HG02763 (cell line): Measurements from ENCODE around the gene RBMS1.

Experiments
- ATAC-seq: cut with Tn5 transposase; IDR thresholded peaks from one replicate; pipeline ENCODE4 v1.9.1; 2021; ENCODE audit warnings: mild to moderate bottlenecking, moderate library complexity; ENCODE audit not compliant: unreplicated experiment

RBMS1 gene

DNA sequence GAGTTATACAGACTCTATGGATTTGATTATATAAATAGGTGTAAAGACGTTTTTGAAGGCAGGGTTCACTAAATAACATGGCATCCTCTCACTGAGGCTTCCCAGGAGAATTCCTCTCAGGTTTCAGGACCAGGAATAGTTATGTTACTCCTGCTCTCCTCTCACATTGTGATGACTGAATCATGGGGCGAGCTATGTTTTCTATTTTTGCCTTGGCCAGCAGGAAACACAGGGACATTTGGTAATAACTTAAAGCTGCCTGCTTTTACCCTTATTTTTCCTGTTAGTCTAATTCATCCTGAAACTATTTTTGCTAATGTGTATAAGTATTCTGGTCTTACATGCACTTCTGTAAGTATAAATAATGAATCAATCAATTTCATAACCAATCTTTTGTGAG lies 178.3 kb downstream of the RBMS1 start:
- ATAC-seq: no peak

DNA sequence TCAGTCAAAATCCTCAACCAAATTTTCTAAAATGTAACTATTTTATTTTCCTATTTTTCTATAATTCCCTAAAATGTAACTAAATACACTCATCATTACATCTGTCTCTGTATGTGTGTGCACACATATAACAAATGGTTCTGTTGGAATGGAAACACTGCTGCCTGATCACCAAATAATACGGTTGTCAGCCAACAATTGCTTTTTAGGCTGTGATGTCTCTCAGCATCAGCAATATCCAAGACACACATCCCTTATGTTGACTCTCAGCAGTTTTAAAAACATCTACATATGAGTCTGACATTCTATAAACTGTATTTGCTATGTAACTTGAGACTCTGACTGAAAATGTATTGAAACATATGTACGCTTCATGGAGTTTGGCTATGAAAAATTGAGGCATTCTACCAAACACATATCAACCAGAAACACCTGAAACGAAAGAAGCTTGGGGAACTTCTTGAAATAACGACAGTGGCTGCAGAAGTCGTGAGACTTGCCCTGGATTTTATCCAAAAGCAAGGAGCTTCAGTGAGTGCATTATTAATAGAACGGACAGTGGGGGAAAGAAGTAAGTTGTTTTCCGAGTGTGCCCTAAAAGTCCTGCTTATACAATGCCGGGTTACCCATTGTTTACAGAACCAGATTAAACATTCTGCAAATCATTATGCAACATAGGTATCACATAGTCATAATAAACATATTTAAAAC lies 183.3 kb downstream of the RBMS1 start:
- no peak for ATAC-seq

DNA sequence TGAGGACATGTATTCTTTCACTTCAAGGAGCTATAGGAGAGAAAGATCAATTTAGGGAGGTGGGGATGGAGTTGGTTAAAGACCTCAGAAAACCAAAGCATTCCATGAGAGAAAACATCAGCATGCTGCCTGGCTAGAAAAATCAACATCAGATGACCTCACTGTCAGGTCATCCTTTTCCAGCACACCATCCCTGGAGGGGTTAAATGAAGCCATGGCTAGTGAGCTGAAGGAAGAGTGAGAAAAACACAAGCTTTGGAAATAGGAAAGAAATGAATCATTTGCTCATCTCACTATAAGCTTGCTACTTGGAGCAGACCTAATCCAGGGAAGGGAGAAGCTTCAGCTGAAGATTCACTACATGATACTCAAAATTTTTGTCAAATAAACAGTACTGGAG lies 184.0 kb downstream of the RBMS1 start:
- no peak for ATAC-seq

GRCh38 chr2:160308915-160309314 lies 184.7 kb downstream of the RBMS1 start:
- ATAC-seq: no peak

- ATAC-seq: no peak
Observed at GRCh38 chr2:160308476-160308875, 185.1 kb downstream of the RBMS1 start.

GRCh38 chr2:160306985-160307384 lies 186.6 kb downstream of the RBMS1 start:
- ATAC-seq: no peak

- ATAC-seq: no peak
Observed at GRCh38 chr2:160305081-160305750, 188.4 kb downstream of the RBMS1 start.

DNA sequence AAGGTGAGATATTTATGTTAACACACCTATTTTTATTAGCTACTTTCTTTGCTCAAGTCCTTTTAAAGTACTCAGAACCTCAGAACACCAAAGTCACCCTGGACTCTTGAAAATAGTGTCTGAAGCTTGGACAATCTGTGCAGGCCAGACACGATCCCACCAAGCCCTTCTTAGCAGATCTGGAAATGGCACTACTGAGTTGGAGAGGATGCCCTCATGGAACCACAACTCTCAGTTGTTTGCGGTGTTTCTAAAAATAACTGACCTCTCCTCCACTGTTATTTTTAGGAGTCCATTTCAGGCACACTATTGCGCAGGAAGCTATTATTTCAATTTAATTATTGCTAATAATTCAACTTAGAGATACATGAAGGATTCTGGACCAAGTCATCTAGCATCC lies 190.1 kb downstream of the RBMS1 start:
- no peak for ATAC-seq

DNA sequence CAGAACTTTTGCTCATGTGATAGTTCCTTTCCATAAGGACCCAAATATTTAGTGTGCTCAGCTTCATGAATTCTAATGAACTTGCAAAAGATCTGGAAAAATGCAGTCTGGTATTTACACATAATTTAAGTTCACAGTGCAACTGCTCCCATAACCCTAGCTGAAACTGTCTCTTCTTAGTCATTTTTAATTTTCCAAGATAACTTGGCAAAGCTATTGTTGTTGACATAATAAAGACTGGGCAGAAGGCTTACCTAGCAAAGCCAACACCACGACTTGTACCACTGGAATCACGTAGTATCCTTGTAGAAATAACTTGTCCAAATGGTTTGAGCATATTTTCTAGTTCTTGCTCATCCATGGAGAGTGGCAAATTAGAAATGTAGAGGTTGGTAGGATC lies 190.5 kb downstream of the RBMS1 start:
- no peak for ATAC-seq

- ATAC-seq: no peak
Observed at GRCh38 chr2:160301420-160301819, 192.2 kb downstream of the RBMS1 start.

DNA sequence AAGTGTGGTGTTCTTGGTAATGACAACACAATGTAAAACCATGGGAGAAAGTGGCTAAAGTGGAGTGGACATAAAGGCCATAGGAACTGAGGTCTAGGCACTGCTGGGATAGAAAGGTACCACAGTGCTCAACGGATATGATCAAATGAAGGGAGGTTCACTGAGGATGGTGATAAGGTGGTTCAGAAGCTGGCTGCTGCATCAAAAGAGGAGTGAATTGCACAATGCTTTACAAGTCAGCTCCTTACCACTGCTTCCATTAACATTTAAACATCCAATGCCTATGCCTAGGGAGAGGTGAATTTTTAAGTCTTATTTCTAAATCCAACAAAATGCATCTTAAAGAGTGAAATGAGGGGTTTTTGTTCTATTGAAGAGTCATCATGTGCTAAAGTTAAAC lies 193.4 kb downstream of the RBMS1 start:
- ATAC-seq: no peak

- ATAC-seq: no peak
Observed at GRCh38 chr2:160299540-160299939, 194.1 kb downstream of the RBMS1 start.

GRCh38 chr2:160298960-160299359 lies 194.6 kb downstream of the RBMS1 start:
- ATAC-seq: no peak

DNA sequence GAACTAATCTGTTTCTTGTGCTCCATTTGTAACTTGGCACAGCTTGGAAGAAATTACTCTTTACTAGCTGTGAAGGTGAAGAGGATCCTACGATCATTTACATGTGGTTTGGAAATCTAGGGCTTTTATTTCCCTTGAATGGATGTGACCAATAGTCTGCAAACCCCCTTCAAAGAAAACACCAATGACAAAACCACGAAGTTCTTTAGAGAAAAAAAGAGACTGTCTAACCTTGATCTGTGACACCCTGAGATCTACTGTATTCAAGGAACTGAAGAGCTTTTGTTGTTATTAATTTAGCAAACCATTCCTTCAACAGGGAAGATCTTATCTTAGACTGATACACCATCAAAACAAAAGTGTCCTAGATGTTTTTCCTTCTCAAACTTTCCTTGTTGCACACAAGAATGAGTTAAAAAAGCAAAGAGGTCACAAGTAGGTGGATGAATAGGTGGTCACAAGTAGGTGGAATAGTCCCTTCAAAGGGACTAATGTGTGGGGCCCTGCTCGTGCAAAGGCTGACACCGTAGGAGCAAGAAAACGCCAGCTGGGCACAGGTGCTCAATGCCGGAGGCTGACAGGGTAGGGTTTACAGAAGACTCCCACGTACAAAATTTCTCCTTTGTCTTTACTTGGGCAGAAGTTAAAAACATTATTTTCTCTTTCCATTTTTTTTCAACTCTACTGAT lies 197.9 kb downstream of the RBMS1 start:
- ATAC-seq: no peak

GRCh38 chr2:160294889-160295288 lies 198.7 kb downstream of the RBMS1 start:
- no peak for ATAC-seq

DNA sequence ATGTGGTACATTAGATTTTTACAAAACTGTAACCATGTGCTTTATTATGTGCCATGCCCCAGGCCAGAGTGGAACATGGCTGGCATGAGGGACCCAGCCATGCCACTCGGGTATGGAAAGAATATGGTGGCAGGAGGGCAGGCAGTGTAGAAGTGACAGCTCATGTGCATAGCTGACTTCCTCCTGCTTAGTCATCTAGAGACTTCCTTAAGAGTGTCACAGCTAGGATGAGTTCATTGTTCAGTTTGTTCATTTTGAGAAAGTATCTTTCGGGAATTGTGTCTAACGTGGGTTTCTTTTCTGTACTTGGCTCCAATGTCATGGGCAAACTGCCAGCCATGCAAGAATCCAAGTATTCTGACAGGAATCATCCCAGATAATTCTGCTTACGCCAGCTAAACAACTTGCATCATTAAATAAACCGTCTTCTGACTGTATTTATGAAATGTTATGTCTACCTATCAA lies 199.2 kb downstream of the RBMS1 start:
- peak; percentile 74 for ATAC-seq

DNA sequence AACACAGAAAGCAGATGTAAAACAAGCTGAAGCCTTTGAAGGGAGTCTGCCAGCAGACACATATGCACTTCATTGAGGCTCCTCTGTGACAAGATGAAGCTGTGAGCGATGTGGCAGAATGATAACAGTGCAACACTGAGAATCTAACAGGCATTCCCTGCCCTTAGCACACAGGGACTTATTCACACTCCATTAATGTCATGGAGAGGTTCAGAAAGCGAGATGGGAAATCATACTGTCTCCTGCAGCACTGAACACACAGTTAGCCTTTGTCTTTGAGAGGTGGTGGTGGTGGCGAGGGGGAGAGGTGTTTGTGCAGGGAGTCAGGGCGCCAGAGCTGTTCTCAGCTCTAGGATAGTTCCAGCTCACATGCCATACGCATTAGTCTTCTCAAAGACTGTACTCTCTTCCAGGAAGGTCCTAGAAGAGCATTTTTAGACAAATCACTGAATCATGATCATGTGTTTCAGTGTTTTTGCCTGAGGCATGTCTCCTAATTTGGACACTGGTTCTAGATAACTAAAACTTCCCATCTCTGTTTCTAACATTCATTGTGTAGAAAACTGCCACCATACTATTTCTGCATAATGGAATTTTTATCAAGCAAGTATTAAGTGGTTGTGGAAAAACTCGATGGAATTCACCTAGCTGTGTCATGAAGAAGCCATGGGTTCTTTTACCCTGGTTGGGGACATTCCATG lies 200.1 kb downstream of the RBMS1 start:
- no peak for ATAC-seq

- ATAC-seq: no peak
Observed at GRCh38 chr2:160292225-160292624, 201.4 kb downstream of the RBMS1 start.

- no peak for ATAC-seq
Observed at GRCh38 chr2:160291382-160291781, 202.2 kb downstream of the RBMS1 start.

DNA sequence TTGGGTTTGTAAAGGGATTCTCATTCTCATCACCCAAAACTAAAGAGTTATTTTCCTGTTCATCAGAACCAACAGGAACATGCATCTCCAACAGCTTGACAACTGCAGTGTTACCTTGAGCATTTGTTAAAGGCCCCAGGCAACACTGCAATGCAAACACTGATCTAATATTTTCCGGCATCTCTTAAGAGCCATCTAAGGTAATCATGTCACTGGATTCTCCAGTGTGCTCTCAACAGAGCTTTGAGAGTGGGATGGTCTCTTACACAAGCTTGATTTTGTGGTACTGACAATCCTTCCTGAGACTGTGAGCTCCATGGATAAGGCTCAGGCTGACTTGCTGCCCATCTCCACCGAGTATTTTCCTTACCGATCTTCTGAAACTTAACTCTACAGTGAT lies 203.0 kb downstream of the RBMS1 start:
- ATAC-seq: no peak

DNA sequence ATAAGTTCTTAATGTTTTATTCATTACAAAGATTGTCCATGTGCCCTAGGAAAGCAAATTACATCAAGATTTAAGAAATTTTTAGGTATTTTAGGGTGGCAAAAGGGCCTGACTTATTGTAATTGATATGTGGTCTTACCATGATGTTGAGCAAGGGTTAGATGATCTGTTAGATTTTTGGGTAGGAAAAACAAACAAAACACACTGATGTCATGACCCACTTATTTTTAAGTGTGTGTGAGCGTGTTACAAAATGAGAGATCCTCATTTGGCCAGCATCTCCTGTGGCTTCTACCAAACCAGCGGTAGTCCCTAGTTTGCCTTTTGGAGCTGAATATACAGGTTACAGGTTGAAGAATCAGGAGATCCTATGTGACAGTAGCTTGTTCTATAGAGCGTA lies 203.8 kb downstream of the RBMS1 start:
- ATAC-seq: no peak
